NCI-H2171 treated with DMSO at 0.1 percent for 48 hours (cell line): Measurements from ENCODE around the gene FAM162B.
"Not testable (repeated sequence)": the region's sequence is repeated elsewhere in the genome, so short reads cannot be mapped to it uniquely, and the experiment has no call there.

Experiments
- DNase-seq: peaks from one replicate; lab custom pipeline; 2025; lab: John Stamatoyannopoulos, UW

FAM162B gene

DNA sequence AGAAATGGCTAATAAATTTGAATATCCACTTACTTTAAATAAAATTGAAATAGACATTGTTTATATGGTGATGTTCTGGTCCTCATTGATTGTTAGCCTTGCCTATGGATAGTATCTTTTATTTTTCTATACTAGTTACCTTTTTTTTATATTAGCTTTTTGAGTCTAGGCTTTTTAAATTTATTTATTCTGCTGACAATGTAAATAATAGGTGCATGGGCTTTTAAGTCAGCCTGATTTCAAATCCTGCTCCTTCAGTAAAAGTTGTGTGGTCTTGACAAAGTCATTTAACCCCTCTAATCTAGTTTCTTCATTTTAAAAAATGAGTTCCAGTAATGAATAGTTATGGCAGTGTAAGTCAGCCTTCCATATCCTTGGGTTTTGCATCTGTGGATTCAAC lies 38.6 kb downstream of the FAM162B start:
- no peak for DNase-seq

DNA sequence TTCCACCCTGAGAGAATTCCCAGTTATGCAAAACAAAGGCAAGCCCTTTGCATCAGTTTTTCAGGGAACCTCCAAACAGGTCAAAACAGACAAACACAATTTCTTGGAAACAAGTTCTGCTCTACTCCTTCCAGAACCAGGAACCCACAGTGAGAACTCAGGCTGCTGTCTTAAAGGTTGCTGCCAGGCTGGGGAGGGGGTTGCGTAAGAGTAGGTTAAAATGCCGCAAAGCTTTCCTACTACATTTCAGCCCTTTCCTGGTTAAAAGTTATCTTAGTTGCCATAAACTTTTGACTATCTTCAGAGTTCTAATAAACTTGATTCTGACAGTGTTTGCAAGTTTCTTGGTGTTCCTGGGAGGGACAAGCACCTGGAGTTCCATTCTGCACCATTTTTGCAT lies 50.8 kb downstream of the FAM162B start:
- no peak for DNase-seq

DNA sequence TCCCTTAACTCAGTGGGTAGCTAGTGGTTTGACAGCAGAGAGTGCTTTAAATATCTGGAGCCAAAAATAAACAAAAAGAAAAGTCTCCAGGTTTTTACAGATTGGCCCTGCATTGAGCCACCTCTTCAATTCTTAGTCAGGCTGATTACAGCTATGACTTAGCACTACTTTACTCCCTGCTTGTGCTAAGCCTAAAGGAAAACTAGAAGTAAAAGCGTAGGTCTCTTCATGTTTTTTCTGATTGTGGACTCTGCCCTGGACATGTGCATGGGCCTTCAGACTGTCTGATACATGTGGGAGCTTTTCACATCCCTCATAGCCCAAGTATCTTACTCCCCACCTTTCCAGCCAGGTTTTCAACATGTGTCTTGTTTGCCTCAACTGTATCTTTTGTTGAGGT lies 51.2 kb downstream of the FAM162B start:
- no peak for DNase-seq

DNA sequence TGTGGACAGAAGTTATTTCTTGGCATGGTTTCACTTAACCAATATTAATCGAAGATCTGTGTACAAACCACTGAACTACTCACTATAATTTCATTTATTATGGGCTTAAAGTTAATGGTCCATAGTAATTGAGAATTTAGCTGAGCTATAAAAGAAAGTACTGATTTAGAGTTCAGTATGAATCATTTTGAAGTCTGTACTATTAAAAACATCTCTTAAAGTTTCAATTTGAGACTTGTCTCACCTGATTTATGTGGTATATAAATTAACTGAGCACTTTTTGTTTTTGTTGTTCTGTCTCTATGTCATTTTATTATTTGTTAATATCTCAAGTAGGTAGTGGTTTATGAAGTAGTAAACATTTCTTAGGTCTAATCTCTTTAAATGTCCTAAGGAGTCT lies 59.6 kb downstream of the FAM162B start:
- DNase-seq: no peak

DNA sequence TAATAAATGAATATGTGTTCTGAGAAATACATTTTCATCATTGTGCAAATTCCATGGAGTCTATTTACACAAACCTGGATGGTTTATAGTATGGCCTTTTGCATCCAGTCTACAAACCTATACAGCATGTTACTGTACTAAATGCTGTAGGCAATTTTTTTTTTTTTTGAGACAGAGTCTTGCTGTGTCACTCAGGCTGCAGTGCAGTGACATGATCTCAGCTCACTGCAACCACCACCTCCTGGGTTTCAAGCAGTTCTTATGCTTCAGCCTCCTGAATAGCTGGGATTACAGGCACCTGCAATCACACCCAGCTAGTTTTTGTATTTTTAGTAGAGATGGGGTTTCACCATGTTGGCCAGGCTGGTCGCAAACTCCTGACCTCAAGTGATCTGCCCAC lies 61.6 kb downstream of the FAM162B start:
- DNase-seq: not testable (repeated sequence)
